Ramos (cell line): ENCODE results near the gene SOCS7.

Experiments
- in situ Hi-C: fragments of 300-500 bp; cut with MboI; formaldehyde crosslinking; loops from one replicate; pipeline ENCODE4 v1.14.3; 2022; ENCODE audit warnings: low sequenced_read_pairs; ENCODE audit not compliant: unreplicated experiment

The SOCS7 gene

GRCh38 chr17:38358586-38359513, 7.2 kb downstream of the SOCS7 start:
- in situ Hi-C loops = no loop called here

- in situ Hi-C loops = no loop called here
These were observed 10.2 kb downstream of the SOCS7 start for GRCh38 chr17:38361694-38362465.

- in situ Hi-C loops = no loop called here
These were observed 11.4 kb downstream of the SOCS7 start for GRCh38 chr17:38363016-38363415.

- in situ Hi-C loops = no loop called here
These were observed 13.1 kb downstream of the SOCS7 start for GRCh38 chr17:38364741-38365140.

- in situ Hi-C loops = no loop called here
These were observed 17.7 kb downstream of the SOCS7 start for GRCh38 chr17:38369124-38369886.

- in situ Hi-C loops = no loop called here
These were observed 27.8 kb downstream of the SOCS7 start for GRCh38 chr17:38379448-38379847.

- in situ Hi-C loops = no loop called here
These were observed 43.4 kb downstream of the SOCS7 start for GRCh38 chr17:38395090-38395489.

GRCh38 chr17:38397227-38397626, 45.6 kb downstream of the SOCS7 start:
- in situ Hi-C loops = no loop called here

GRCh38 chr17:38400286-38400685, 48.6 kb downstream of the SOCS7 start:
- in situ Hi-C loops = no loop called here

- in situ Hi-C loops = no loop called here
These were observed 49.8 kb downstream of the SOCS7 start for GRCh38 chr17:38401459-38401858.

GRCh38 chr17:38402897-38403296, 51.3 kb downstream of the SOCS7 start:
- in situ Hi-C loops = no loop called here

GRCh38 chr17:38403491-38403890, 51.8 kb downstream of the SOCS7 start:
- in situ Hi-C loops = no loop called here

GRCh38 chr17:38404174-38404943, 52.7 kb downstream of the SOCS7 start:
- in situ Hi-C loops = no loop called here

GRCh38 chr17:38405654-38406053, 54.0 kb downstream of the SOCS7 start:
- in situ Hi-C loops = no loop called here

GRCh38 chr17:38410201-38410600, 58.6 kb downstream of the SOCS7 start:
- in situ Hi-C loops = loop anchor here (5.0 kb wide), 1 partner anchor 63 kb away; no protein-coding TSS in a partner anchor

- in situ Hi-C loops = no loop called here
These were observed 63.9 kb downstream of the SOCS7 start for GRCh38 chr17:38415250-38416194.

- in situ Hi-C loops = no loop called here
These were observed 65.2 kb downstream of the SOCS7 start for GRCh38 chr17:38416840-38417209.

- in situ Hi-C loops = no loop called here
These were observed 65.7 kb downstream of the SOCS7 start for GRCh38 chr17:38417210-38417951.
